ENCODE results near the gene ELOVL7.
"Not testable (repeated sequence)": the region's sequence is repeated elsewhere in the genome, so short reads cannot be mapped to it uniquely, and the experiment has no call there.

Gene ELOVL7

DNA sequence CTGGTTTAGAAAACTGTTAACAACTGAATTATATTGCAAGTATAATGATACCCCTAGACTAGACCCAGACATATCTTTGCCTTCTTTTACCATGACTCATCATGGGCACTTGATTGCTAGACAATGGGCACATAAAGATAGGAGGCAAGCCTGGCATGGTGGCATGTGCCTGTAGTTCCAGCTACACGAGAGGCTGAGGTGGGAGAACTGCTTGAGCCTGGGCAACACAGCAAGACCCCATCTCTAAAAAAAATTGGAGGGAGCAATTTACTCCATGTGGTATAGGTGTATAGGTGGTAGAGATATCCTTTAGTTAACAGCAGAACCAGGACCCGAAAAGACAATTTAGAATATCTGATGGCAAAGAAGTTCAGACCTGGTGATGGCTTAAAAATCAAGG lies 51.6 kb downstream of the ELOVL7 start:
- no peak for DNase-seq

DNA sequence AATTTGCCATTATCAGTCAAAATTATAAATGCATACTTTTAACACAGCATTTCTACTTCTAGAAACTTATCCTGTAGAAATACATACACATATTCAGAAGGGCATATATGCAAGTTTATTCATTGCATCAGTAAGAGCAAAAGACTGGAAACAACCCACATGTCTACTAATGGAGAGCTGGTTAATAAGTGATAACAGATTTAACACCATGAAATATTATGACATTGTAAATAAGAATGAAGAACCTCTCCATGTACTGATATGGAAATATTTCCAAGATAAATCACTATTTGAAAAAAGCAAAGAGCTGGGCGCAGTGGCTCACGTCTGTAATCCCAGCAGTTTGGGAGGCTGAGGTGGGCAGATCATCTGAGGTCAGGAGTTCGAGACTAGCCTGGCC lies 54.5 kb downstream of the ELOVL7 start:
- DNase-seq: no peak

DNA sequence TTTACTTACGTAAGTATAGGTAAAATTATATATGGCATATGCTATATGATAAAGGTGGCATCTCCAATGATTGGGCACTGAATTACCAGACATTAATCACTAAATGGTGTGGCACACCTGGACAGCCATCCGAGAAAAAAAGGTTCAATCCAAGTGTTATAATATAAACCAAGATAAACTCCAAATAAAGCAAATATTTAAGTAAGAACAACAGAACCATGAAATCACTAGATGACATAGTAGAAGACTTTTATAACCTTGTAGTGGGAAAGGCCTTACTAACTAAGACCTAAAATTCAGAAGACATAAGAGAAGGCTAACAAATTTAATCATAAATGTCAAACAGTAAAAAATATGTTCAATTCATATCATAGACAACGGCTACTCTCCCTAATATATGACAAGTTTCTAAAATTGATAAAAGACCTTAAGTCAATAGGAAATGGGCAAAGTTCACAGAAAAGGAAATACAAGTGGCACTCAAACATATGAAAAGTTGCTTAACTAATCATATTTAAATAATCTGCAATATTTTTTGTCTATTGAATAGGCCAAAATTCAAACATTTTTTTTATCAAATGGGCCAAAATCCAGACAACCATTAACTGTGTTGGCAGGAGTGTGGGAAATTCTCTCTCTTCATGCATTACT lies 55.1 kb downstream of the ELOVL7 start:
- no peak for DNase-seq

DNA sequence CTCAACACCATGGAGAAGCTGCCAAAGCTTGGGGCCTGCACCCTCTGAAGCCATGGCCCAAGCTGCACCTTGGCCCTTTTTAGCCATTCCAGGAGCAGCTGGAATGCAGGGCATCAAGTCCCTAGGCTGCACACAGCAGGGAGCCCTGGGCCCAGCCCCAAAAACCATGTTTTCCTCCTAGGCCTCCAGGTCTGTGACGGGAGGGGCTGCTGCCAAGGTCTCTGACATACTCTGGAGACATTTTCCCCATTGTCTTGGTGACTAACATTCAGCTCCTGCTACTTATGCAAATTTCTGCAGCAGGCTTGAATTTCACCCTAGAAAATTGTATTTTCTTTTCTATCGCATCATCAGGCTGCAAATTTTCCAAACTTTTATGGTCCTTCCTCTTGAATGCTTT lies 64.6 kb downstream of the ELOVL7 start:
- DNase-seq: no peak

DNA sequence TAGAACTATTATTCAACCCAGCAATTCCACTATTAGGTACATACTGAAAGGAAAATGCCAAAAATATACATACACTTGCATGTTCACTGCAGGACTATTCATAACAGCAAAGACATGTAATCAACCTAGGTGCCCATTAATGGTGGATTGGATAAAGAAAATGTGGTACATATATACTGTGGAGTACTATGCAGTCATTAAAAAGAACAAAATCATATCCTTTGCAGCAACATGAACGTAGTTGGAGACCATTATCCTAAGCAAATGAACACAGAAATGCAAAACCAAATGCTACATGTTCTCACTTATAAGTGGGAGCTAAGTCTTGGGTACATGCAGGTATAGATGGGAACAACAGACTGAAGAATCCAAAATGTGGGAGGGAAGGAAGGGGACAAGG lies 67.7 kb downstream of the ELOVL7 start:
- DNase-seq: no peak

DNA sequence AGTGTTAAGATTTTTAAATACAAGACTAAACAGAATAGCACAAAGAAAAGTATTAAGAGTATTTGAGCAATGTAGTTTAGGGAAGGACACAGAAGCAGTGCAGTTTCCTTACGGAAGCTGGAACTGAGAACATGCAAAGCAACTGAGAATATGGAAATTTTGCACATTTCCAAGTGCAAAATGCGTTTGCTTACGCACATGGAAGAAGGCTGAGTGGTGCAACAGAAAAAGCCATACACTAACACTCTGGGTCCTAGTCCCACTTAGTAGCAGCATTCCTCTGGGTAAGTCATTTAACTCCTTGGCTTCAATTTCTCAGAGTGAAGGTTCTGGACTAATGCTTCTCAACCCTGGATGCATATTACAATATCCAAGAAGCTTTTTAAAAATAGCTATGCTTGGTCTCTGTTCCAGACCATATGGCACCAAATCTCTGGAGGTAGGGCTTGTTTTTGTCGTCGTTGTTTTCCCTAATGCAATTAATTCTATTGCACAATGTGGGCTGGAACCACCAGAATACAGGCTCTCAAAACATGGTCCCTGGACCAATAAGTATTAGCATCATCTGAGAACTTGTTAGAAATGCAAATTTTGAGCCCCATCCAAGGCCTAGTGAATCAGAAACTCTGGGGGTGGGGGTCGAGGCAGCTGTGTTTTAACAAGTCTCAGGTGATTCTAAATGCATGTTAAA lies 78.9 kb downstream of the ELOVL7 start:
- DNase-seq: no peak

DNA sequence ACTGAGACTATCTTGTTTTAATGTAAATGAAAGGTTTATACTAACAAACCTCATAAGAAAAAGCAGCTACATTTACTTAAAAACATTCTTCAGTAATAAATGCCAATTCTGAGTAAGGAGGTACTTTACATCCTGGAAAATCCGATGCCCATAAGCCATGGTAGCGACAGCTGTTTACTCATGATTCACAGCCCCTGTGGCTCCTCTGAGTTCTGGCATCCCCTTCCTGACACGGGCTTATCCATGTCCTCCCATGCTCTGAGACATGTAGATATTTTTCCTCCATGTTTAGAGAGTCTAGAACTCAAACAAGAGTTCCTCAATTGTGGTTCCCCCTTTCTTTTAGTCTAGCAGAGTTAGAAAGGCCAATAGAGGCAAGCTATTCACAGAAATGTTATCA lies 81.0 kb downstream of the ELOVL7 start:
- DNase-seq: no peak

DNA sequence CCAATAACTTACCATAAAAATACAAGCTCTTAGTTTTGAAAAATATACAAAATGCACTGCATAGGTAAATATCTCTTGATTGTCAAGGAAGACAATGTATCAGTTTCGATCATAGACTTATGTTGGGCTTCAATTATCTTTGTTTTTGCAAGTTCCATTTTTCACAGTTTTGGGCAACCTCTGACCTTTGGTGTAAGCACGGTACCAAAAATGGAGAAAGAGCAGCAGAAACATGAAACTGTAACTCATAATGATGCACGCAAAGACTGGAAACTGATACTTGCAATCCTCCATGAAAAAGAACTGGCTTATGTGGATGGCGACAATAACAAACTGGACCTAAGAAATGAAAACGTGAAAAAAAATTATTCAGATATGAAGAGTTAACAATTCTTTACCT lies 89.6 kb downstream of the ELOVL7 start:
- DNase-seq: no peak

DNA sequence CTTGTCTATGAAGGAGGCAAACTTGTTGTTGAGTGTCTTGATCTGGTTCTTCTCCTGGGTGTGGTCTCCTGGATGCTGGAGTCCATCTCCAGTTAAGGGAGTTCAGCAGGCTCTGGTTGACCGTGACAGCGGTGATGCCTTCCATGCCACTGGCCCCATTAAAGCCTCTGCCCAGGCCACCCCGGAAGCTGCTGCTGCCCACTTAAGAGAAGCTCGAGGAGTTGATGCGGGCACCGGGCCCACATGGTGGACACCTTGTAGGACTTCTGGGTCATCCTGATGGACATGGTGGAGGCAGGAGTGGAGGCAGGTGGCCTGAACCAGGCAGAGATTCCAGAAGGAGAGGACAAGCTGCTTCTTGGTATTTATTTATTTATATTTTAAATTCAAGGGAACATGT lies 99.4 kb downstream of the ELOVL7 start:
- DNase-seq: no peak

DNA sequence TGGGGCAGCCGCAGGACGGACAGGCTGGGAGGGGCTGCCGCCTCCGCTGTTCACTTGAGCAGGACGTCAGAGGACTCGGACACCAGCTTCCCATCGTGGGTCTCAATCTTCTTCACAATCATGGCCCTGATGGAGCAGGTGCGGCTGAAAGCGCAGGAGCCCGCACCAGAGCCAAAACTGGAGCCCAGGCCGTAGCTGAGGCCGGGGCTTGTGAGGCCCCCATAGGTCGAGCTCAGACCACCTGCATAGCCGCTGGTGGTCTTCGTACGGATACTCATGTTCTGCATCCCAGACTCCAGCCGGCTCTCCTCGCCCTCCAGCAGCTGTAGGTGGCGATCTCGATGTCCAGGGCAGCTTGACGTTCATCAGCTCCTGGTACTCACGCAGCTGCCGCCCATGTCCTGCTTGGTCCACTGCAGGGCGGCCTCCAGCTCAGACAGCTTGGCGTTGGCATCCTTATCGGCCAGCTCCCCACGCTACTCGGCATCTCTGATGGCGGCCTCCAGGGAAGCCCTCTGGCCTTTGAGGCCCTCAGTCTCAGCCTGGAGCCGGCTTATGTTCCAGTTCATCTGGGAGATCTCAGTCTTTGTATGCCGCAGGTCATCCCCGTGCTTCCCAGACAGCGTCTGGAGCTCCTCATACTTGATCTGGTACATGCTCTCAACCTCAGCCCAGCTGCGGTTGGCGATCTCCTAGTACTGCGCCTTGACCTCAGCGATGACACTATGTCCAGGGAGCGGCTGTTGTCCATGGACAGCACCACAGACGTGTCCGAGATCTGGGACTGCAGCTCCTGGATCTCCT lies 100.4 kb downstream of the ELOVL7 start:
- no peak for DNase-seq

DNA sequence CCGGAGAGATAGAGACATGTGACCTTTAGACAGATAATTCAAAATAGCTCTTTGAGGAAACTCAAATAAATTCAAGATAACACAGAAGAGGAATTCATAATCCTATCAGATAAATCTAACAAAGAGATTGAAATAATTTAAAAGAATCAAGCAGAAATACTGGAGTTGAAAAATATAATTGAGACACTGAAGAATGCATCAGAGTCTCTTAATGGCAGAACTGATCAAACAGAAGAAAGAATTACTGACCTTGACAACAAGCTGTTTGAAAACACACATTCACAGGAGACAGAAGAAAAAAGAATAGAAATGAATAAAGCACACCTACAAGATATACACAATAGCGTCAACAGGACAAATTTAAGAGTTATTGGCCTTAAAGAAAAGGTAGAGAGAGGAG lies 103.7 kb downstream of the ELOVL7 start:
- no peak for DNase-seq

DNA sequence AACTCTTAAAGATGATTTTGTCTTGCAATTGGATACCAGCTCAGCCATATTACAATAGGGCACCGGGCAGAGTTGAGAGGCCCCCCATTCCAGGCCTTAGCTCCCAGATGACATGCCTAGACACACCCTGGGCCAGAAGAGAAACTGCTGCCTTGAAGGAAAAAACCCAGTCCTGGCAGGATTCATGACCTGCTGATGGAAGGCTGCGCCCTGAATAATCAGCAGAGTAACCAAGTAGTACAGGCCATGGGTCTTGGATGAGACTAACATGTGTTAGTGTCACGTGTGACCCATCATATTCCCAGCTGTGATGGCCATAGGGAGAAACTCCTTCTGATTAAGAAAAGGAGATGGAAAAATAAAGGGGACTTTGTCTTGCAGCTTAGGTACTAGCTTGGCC lies 105.1 kb downstream of the ELOVL7 start:
- DNase-seq: no peak

DNA sequence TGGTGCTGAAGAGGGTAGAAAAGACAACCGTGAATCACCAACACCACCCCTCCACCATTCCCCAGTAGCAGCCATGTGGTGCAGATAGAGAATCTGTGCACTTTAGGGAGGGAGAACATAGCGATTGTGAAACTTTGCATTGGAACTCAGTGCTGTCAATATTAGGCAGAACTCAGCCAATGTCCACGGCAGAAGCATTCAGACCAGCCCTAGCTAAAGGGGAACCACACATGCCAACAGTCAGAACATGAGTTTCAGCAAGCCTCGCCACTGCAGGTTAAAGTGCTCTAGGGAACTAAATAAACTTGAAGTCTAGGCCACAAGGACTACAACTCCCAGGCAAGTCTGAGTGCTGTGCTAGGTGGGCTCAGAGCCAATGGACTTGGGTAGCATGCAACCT lies 105.6 kb downstream of the ELOVL7 start:
- DNase-seq: no peak

DNA sequence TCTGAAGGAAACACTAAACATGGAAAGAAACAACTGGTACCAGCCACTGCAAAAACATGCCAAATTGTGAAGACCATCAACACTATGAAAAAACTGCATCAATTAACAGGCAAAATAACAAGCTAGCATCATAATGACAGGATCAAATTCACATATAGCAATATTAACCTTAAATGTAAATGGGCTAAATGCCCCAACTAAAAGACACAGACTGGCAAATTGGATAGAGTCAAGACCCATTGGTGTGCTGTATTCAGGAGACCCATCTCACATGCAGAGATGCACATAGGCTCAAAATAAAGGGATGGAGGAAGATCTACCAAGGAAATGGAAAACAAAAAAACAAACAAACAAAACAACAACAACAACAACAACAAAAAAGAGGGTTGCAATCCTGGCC lies 113.2 kb downstream of the ELOVL7 start:
- DNase-seq: not testable (repeated sequence)

DNA sequence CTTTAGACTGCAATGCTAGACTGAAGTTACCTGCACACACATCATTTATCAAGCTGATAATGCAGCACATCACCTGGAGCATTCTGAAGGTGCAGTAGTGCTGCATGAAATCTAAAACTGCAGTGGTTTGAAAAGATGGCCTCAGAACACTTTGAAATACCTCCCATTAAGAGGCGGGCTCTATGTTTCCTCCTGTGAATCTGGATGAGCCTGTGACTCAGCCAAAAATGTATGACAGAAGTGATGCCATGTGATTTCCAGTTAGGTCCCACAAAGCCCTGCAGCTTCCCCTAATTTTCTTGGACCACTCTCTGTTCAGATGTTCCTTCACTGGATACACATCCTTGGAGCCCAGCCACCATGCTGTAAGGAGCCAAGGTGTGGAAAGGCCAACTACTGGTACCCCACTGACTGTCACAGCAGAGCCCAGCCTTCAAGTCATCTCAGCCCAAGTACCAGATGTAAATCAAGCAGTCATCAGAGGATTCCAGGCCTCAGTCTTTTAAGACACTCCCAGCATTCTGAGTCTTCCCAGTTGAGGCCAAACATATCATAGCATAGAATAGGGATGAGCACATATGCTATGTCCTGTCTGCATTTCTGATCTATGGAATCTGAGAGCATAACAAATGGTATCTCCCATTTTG lies 116.9 kb downstream of the ELOVL7 start:
- DNase-seq: no peak

DNA sequence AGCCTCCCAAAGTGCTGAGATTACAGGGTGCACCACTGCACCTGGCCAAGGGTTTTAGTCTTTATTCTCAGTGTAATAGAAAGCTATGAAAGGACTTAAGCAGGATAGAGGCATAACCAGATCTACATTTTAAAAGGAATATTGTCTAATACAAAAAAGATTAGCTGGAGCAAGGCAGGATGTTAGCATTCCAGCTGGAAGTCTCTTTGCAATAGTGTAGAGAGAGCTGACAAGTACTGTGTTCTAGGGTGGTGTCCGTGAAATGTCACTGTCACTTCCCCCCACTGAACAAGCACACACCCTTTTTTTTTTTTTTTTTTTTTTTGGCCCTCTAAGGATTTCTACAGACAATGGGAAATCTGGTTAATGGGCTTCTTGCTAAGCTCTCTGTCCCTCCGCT lies 119.9 kb downstream of the ELOVL7 start:
- no peak for DNase-seq

DNA sequence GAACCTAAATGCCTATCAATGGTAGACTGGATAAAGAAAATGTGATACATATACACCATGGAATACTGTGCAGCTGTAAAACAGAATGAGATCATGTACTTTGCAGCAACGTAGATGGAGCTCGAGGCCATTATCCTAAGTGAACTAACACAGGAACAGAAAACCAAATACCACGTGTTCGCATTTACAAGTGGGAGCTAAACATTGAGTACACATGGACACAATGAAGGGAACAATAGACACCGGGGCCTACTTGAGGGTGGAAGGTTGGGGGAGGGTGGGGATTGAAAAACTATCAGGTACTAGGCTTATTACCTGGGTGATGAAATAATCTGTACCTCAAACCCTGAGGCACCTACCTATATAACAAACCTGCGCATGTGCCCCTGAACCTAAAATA lies 121.7 kb downstream of the ELOVL7 start:
- peak; percentile 89 to 95 for DNase-seq

DNA sequence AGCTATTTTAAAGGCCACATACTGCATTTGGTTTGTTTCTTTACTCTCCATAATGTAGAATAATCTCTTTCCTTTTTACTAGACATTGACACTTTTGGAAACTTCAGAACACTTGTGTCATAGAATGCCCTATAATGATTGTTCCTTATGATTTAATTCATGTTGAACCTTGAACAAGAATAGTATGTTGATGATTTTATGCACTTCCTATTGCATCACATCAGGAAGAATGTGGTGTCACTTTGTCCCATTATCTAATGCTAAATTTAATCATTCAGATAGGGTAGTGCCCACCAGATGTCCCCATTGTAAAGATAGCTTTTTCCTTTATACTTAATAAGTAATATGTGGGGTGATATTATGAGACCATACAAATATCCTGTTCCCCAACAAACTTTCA lies 124.7 kb downstream of the ELOVL7 start:
- no peak for DNase-seq

DNA sequence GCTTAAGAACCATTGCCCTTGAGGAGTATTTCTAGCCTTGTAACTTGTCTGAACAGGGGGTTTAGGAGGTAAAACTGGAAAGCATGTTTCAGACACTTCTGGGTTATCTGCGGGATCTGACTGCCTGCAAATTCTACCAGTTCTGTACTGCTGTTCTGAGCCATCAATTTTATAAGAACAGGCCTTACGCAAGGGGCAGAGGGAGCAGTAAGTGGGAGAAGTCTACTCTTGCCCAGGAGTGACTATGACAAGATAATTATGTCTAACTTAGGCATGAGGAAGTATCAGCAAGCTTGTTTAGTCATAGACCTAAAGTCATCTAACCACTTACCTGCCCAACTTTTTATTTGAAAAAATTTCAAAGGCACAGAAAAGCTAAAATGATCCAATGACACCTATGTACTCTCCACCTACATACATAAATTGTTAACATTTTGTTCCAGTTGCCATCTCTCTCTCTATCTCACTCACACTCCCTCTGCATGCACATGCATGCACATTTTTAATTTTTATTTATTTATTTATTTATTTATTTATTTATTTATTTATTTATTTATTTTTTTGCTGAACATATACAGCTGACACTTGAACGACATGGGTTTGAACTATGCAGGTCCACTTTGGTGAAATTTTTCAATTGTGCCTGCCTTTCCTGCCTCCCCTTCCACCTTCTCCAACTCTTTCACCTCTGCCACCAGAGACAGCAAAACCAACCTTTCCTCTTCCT lies 125.7 kb downstream of the ELOVL7 start:
- no peak for DNase-seq

DNA sequence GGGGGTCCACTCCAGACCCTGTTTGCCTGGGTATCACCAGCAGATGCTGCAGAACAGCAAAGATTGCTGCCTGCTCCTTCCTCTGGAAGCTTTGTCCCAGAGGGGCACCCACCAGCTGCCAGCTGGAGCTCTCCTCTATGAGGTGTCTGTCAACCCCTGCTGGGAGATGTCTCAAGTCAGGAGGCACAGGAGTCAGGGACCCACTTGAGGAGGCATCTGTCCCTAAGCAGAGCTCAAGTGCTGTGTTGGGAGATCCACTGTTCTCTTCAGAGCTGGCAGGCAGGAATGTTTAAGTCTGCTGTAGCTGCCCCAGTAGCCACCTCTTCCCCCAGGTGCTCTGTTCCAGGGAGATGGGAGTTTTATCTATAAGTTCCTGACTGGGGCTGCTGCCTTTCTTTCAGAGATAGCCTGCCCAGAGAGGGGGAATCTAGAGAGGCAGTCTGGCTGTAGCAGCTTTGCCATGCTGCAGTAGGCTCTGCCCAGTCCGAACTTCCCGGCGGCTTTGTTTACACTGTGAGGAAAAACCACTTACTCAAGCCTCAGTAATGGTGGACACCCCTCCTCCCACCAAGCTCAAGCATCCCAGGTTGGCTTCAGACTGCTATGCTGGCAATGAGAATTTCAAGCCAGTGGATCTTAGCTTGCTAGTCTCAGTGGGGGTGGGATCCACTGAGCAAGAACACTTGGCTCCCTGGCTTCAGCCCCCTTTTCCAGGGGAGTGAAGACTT lies 128.7 kb downstream of the ELOVL7 start:
- DNase-seq: not testable (repeated sequence)

DNA sequence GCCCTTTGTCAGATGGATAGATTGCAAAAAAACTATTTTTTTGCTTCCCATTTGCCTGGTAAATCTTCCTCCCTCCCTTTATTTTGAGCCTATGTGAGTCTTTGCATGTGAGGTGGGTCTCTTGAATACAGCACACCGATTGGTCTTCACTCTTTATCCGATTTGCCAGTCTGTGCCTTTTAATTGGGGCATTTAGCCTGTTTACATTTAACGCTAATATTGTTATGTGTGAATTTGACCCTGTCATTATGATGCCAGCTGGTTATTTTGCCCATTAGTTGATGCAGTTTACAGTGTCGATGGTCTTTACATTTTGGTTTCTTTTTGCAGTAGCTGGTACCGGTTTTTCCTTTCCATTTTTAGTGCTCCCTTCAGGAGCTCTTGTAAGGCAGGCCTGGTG lies 131.1 kb downstream of the ELOVL7 start:
- DNase-seq: peak in 1 of 2 experiments; percentile 16

DNA sequence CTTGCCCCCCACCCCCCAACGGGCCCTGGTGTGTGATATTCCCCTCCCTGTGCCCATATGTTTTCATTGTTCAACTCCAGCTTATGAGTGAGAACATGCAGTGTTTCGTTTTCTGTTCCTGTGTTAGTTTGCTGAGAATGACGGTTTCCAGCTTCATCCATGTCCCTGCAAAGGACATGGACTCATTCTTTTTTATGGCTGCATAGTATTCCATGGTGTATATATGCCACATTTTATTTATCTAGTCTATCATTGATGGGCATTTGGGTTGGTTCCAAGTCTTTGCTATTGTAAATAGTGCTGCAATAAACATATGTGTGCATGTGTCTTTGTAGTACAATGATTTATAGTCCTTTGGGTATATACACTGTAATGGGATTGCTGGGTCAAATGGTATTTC lies 132.2 kb downstream of the ELOVL7 start:
- not testable (repeated sequence) for DNase-seq
